Measurements from ENCODE around the gene EOGT. TPM values are rescaled to one million over a fixed set of nuclear protein-coding genes. Genes with fewer than 3 reads are reported as not detected.

EOGT gene
- total and polyA plus RNA-seq, 10 of the 15 experiments (the other 5 are each of a cell fraction or from before 2014, with no cell fraction given) = 3.5 to 16.5 (median 8.3) TPM

GRCh38 chr3:69051756-69052471 is 38.4 kb upstream of the EOGT start, which contains the start of gene TMF1:
Gene TMF1 (minus strand): TSS chr3:69052333. CDS start chr3:69052086, 247 bp downstream.
- H3K27ac ChIP-seq (ENCODE audit: control insufficient read depth, insufficient read depth) = peak within 1 kb of the TSS; percentile 73
- in situ Hi-C loops (cut with MboI) (no loop called here), intact Hi-C loops (cut with micrococcal nuclease; ENCODE audit: unreplicated experiment) (loop anchor here (2.0 kb wide), 1 partner anchor 33 kb away; the partner anchor contains the start of gene ARL6IP5)
- under 1% methylated on average over 45 of the region's 45 CpGs for WGBS (ENCODE audit: insufficient coverage, insufficient replicate concordance, low lambda C conversion rate, missing lambda C conversion rate)
- peaks cover 3% of the 10 kb centered on the region; the same call in 1 of the 2 replicates for H3K4me1 ChIP-seq (ENCODE audit: control insufficient read depth, insufficient read depth, low read length)
- POLR2A ChIA-PET = interaction anchor here (0.9 to 4.0 kb wide), 8 partner anchors 27 to 41 kb away, joined by 3 to 30 read pairs (median 6); partner anchors contain the start of genes ARL6IP5 and EOGT
- CTCF ChIA-PET = interaction anchor here (0.7 to 2.5 kb wide), 10 partner anchors 9 to 254 kb away, joined by 3 to 13 read pairs (median 4); partner anchors contain the start of genes ARL6IP5 and EOGT
- H3K4me3 ChIP-seq = peak within 1 kb of the TSS; percentile 98
- peaks cover 49% of the 10 kb centered on the region for H3K79me2 ChIP-seq (ENCODE audit: control insufficient read depth, insufficient read depth, low read length)
- ATAC-seq (peak; percentile 92), FAIRE-seq (peak; percentile 99), DNase-seq (ENCODE audit: low read depth, low spot score) (peak; percentile 97)
- no peaks in the 10 kb centered on the region for H3K9me3 ChIP-seq (replicated peaks; ENCODE audit: control insufficient read depth, insufficient read depth, low read length)
- H3K36me3 ChIP-seq (ENCODE audit: control insufficient read depth in 2 of 2, insufficient read depth in 2 of 2, low read length in 1 of 2) = peaks cover 0 to 4% of the 10 kb centered on the region in 2 experiments; a peak in 1 of 4 replicates
- BruUV-seq (replicated peaks) = TSS peak; percentile 61
- H3K27me3 ChIP-seq (replicated peaks in 1 of 2; ENCODE audit: control insufficient read depth in 2 of 2, insufficient read depth in 2 of 2, low read length in 1 of 2) = no peaks in the 10 kb centered on the region
- H3K4me2 ChIP-seq (ENCODE audit: control insufficient read depth, insufficient read depth) = peak within 1 kb of the TSS; percentile 81
- RAD21 ChIA-PET (ENCODE audit: unreplicated experiment) = interaction anchor here (1.0 to 7.4 kb wide), 6 partner anchors 25 to 69 kb away, joined by 3 to 152 read pairs (median 4); partner anchors contain the start of gene ARL6IP5
- peak within 1 kb of the TSS; percentile 79 for H2AFZ ChIP-seq (ENCODE audit: control insufficient read depth, low read depth, low read length)
- no peaks in the 10 kb centered on the region for H4K20me1 ChIP-seq (ENCODE audit: control insufficient read depth, insufficient read depth)
- SMC1A ChIA-PET (ENCODE audit: uncharacterized antibody, unreplicated experiment) = interaction anchor here (0.9 to 7.6 kb wide), 11 partner anchors 9 to 253 kb away, joined by 3 to 234 read pairs (median 7); partner anchors contain the start of genes ARL6IP5, EOGT and UBA3
- peak within 1 kb of the TSS; percentile 79 for H3K9ac ChIP-seq (ENCODE audit: control insufficient read depth, insufficient read depth, low read length)
- peak; percentile 97 for TF ChIP-seq MXI1 (IDR thresholded peaks at IDR 0.05; ENCODE audit: low read depth, low read length)
- TF ChIP-seq SREBF1 (IDR thresholded peaks at IDR 0.05; ENCODE audit: low read length) = no peak
- no peak for TF ChIP-seq MEF2B (IDR thresholded peaks at IDR 0.05; ENCODE audit: partially characterized antibody, poor library complexity, severe bottlenecking)
- TF ChIP-seq E2F4 (IDR thresholded peaks at IDR 0.05; ENCODE audit: low read depth, low read length) = no peak
- TF ChIP-seq BRCA1 (IDR thresholded peaks at IDR 0.05; ENCODE audit: low read depth, low read length) = peak; percentile 15; the same call in 1 of the 2 replicates
- peak; percentile 89 for TF ChIP-seq NKRF (conservative IDR thresholded peaks at IDR 0.05)
- TF ChIP-seq CTCF (IDR thresholded peaks at IDR 0.05 in 2 of 3, conservative IDR thresholded peaks at IDR 0.05 in 1 of 3; ENCODE audit: control insufficient read depth in 2 of 3, extremely low read depth in 1 of 3, insufficient read depth in 1 of 3, low read depth in 3 of 3, low read length in 3 of 3) = no peak
- TF ChIP-seq TARDBP (IDR thresholded peaks at IDR 0.05; ENCODE audit: borderline replicate concordance) = no peak
- peak; percentile 89 for TF ChIP-seq POLR2A (IDR thresholded peaks at IDR 0.05; ENCODE audit: low read depth, low read length)
- TF ChIP-seq CUX1 (IDR thresholded peaks at IDR 0.05; ENCODE audit: insufficient replicate concordance, low read depth, low read length) = no peak
- TF ChIP-seq RCOR1 (conservative IDR thresholded peaks at IDR 0.05; ENCODE audit: low read depth, low read length) = no peak

Data from GM12878 (cell line).